GM19455 (cell line): ENCODE data around the gene ACP7.
"Not testable (repeated sequence)": the region's sequence is repeated elsewhere in the genome, so short reads cannot be mapped to it uniquely, and the experiment has no call there.

Experiments
- ATAC-seq: cut with Tn5 transposase; IDR thresholded peaks from one replicate; pipeline ENCODE4 v1.9.1; 2021; ENCODE audit not compliant: unreplicated experiment

The ACP7 gene, protein sequence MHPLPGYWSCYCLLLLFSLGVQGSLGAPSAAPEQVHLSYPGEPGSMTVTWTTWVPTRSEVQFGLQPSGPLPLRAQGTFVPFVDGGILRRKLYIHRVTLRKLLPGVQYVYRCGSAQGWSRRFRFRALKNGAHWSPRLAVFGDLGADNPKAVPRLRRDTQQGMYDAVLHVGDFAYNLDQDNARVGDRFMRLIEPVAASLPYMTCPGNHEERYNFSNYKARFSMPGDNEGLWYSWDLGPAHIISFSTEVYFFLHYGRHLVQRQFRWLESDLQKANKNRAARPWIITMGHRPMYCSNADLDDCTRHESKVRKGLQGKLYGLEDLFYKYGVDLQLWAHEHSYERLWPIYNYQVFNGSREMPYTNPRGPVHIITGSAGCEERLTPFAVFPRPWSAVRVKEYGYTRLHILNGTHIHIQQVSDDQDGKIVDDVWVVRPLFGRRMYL

DNA sequence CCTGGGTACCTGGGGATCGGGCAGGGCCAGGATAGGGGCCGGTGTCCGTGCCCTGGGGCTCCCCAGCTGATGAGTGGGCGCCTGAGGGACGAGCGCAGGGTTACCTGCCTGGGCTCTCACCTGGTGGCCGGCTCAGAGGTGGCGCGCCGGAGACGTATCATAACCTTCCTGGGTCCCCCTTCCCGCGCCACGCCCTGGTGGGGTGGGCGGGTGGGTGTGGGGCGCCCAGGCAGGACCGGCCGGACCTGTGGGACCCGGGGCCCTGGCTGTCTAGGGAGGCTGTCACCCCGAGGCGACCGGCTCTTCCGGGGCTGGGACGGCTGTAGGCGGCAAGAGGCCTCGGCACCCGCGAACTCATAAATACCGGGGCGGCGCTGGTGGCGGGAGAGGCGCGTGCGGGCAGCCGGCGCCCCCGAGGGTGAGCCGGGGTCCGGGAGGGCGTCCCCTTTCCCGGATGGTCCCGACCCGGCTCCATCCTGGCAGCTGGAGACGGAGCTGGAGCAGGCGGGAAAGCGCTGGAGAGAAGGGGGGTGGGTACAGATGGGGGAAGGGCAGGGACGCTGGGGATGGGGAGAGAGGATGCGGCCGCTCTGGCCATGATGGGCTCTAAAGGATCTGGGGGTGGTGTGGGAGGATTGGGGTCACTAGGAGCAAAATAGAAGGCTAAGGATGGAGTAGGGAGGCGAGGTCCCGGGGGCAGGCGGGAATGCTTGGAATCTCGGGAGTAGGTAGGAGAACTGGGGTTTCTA, at the start of gene ACP7:
Gene ACP7, plus strand, starts transcription at position 386 of the 749 bp plus-strand sequence. CDS start 902 bp downstream, outside the sequence.
- no peak for ATAC-seq

DNA sequence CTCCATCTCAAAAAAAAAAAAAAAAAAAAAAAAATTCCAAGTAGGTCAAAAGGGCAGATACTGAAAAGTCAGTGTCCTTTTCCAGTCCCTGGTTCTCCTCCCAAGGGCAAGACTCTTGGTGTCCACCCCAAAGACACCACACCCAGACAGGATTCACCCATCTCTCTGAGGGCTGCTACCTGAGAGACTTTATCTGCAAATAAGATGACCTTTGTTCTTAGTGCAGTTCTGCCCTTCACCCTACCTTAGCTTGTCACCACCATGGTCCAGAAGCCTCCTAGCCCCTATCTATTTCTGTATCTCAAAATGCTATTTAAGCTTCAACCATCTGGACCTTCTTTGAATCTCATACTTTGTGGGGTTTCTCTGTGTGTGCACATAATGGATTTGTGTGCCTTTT, 47.6 kb upstream of the ACP7 start:
- ATAC-seq, result no peak

DNA sequence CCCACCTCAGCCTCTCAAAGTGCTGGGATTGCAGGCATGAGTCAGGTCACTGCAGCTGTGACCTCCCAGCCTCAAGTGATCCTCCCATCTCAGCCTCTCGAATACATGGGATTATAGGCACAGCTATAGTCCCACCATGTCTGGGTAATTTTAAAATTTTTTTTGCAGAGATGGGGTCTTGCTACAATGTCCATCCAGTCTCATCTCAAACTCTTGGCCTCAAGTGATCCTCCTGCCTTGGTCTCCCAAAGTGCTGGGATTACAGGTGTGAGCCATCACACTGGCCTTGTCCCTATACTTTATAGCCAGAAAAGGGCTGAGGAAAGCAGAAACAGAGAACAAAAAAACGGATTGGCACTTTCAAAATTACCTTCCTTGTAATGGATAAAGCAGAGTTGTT, 47.0 kb upstream of the ACP7 start:
- no peak for ATAC-seq

DNA sequence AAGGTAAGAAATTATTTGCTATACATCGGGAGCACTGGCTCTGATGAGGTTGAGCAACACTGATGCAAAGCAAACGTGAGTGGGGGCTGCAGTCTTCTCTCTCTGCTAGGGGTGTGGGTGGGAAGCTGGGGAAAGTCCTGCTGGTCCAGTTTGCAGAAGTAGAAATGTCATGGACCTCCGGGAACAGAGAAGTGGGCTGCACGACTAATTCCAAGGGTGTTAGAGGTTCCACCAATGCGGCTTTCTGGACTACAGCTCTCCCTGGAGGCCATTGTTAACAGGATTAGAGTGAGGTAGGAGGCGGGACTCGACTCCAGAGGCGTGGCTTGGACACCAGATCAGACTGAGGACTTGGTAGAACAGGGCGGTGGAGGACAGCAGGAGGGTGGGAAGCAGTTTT, 46.1 kb upstream of the ACP7 start:
- no peak for ATAC-seq

DNA sequence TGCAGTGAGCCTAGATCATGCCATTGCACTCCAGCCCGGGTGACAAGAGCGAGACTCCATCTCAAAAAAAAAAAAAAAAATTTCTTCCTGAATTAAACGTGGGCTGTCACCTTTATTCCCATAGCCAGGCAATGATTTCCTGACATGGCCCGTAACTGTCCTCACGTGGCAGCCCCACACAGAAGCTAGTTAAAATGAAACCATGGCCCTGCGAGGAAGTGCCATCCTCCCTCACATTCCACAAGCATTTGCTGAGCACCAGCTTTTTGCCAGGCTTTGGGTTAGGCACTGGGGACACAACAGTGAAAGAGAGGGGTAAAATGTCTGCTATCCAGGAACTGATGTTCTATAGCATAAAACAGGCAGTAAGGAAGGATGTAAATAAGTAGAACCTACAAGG, 38.7 kb upstream of the ACP7 start:
- no peak for ATAC-seq

DNA sequence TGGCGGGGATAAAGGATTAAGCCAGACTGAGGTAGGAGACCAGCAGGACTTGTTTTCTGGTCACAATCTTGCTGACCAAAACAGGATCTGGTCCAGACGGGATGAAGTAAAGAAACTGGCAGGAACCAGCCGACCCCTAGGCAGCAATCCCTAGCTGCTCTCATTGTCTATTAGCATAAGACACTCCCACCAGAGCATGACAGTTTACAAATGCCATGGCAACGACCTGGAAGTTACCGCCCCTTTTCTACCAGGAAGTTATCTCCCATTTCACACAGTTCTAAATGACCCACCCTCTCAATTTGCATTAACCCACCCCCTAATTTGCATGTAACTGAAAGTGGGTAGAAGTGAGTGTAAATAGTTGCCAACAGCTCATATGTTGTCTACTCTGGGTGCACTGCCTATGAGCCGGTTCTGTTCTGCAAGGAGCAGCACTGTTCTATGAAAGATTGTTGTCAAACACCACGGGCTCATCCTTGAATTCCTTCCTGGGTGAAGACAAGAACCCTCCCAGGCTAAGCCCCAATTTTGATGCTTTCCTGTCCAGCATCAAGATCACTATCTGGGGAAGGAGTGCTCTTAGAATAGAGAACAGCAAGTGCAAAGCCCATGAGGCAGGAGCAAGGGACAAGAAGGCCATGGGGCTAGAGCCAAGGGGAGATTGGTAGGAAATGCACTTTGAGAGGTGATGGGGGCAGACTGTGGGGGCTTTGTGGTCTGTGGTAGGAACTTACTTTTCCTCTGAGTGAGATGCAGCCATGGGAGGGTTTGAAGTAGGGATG, 37.9 kb upstream of the ACP7 start:
- ATAC-seq, result no peak

DNA sequence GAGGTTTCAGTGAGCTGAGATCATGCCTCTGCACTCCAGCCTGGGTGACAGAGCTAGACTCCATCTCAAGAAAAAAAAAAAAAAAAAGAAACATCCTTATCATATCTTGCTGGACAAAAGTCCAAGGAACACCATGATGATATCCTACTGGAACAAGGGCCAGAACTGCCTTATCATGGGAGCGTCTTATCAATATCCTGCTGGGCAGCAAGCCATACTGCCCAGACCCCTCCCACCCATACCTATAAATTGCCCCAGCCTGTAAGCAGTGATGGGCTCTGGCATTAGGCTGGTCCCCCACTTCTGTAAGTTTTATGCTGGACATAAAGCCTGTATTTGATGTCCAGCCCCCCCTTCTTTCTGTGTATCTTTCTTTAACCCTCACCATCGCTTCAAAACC, 37.1 kb upstream of the ACP7 start:
- no peak for ATAC-seq

DNA sequence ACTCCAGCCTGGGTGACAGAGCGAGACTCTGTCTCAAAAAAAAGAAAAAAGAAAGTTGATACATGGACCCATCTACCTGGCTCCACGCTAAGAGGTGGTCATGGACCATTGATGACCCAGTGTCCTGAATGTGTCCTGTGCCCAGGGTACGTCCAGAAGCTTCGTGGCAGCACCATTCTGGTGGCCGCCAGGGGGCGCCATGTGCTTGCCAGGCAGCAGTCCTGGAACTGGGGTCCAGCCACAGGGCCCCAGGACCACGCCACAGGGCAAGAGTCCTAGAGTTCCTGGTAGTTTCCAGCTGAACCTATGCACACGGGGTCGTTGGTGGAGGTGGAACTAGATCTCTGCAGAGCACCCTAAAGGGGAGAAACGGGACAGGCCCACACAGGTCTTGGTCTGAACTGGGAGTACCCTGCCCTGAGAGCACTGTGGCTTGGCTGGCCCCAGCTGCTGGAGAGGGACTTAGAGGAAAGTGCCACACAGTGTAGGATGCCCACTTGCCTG, 31.9 kb upstream of the ACP7 start:
- no peak for ATAC-seq

DNA sequence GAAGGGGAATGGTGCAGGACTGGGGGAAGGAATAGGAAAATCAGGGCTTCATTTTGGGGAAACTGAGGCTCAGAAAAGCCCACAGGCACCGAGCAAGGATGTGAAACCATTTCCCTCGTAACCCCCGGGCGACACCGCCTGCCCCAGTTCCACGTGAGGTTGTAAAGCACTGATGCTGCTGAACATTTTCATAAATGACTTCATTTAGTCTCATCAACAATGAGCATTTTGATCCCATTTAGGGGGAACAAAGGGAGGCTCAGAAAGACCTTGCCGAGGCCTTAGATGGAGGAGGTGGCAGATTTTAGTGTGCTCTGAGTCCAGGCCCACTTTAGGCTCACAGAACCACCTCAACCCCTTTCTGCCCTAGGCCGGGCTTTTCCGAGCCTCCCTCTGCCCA, 31.3 kb upstream of the ACP7 start:
- no peak for ATAC-seq

DNA sequence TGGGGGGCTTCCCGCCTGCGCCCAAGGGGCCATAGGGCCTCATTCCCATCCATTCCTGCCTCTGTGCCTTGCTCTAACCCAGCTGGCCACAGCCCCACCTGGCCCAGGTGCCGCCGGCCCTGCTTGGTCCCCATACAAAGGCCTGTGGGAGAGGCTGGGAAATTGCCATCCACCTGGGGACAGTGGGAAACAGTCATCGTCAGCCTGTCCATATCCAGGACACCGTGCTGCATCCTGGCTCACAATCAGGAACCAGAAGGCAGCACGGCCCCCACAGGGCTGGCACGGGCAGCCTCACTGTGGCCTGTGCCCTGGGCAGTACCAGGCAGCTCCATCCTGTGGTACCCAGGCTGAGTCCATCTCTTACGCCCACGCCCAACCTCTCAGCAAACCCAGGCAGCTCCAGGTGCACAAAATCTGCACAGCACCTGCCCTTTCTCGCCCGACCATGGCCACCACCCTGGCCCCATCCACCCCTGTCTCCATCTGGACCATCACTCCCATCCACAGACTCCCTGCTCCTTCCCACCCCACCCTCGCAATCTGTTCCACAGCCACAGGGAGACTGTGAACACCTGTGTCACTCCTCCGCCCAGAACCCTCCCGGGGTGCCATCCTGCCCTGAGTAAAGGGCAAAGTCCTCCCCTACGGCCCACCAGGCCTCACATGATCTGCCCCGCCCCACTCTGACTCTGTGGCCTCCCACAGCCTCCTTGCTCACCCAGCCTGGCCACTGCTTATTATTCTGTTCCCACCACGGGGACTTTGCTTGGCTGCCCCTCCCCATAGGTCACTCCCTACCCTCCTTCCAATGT, 30.7 kb upstream of the ACP7 start:
- ATAC-seq, result no peak

DNA sequence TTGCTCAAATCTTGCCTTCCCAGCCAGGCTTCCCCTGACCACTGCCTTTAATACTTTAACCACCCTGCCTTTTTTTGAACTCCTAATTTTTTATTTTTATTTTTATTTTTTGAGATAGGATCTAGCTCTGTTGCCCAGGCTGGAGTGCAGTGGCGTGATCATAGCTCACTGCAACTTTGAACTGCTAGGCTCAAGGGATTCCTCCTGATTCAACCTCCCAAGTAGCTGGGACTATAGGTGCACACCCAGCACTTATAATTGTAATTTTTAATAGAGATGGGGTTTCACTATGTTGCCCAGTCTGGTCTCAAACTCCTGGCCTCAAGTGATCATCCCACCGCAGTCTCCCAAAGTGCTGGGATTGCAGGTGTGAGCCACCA, 30.1 kb upstream of the ACP7 start:
- ATAC-seq, result no peak

DNA sequence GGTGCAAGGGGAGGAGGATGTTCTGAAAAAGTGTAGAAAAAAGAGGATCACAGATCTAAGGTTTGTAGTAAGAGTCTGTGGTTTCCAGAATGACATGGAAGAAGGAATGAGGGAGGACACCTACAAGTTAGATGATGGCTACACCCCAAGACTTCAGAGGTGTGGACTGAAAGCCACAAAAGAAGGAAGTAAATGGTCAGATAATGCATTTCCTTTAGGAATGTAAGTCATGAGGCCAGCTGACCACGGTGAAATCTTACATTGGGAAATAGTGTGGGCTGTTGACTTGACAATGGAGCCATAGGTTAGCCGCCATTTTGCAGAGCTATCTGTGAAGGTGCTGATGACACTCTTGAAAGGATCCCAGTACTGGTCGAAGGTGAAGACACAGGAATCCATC, 26.6 kb upstream of the ACP7 start:
- ATAC-seq, result no peak

DNA sequence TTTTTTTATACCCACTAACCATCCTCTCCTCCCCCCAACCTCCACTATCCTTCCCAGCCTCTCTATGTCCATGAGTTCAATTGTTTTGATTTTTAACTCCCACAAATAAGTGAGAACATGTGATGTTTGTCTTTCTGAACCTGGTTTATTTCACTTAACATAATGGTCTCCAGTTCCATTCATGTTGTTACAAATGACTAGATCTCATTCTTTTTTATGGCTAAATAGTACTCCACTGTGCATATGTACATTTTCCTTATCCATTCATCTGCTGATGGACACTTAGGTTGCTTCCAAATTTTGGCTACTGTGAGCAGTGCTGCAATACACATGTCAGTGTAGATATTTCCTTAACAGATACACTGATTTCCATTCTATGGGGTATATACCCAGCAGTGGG, 24.9 kb upstream of the ACP7 start:
- ATAC-seq, result no peak

DNA sequence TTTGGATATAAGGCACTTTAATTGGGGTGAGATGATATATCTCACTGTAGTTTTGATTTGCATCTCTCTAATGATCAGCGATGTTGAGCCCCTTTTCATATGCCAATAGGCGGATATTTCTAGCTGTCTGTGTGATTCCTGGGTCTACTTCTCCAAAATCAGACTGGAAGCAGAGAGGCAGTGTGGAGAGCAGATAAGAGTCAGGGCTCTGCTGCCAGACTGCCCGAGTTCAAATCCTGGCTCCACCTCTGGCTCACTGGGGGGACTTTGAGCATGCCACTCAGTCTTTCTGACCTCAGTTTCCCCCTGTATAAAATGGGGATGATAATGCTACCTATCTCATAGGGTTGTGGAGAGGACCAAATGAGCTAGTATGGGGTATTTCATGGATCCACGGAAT, 24.0 kb upstream of the ACP7 start:
- no peak for ATAC-seq

DNA sequence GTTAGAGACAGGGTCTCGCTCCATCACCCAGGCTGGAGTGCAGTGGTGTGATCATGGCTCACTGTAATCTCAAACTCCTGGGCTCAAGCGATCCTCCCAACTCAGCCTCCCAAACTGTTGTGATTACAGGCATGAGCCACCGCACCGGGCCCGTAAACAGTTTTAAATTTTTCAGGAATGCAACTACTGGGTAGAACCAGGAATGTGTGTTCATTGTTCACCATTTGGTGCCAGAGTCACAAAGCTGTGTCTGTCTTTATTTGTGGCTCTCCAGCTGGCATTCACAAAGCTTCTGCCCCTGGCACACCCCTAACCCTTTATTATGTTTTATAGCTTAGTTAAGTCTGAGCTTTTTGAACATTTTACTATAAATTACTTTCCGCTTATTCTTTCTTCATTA, 19.8 kb upstream of the ACP7 start:
- no peak for ATAC-seq

DNA sequence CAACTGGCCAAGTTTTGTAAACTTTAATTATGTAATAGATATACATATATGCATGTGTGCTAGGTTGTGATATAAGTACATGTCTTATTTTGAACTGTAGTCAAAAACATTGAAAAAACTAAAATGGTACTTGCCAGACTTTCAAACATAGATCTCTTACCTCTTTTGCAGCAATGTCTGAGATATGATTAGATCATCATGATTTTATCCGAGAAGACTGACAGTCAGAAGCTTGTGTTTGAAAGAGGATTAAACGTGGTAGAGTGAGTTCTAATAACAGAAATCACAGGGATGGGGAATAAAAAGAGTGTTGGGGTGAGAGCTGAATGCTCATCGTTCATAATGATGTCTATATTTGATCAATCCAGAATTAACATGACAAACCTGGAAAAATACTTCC, 18.2 kb upstream of the ACP7 start:
- ATAC-seq, result no peak

DNA sequence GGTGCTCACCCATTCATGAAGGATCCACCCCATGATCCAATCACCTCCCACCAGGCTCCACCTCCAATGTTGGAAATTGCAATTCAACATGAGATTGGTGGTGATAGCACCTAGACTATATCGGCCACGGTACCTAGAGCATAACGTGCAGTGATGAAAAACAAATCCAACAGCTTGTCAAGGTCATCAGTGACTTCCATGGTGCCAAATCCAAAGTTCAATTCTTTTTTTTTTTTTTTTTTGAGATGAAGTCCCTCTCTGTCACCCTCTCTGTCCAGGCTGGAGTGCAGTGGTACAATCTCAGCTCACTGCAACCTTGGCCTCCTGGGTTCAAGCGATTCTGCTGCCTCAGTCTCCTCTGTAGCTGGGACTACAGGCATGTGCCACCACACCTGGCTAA, 17.1 kb upstream of the ACP7 start:
- no peak for ATAC-seq

DNA sequence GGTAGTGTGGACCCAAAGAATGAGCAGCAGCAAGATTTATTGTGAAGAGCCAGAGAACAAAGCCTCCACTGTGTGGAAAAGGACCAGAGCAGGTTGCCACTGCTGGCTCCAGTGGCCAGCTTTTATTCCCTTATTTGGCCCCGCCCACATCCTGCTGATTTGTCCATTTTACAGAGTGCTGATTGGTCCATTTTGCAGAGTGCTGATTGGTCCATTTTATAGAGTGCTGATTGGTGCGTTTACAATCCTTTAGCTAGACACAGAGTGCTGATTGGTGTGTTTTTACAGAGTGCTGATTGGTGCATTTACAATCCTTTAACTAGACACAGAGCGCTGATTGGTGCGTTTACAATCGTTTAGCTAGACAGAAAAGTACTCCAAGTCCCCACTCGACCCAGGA, 15.9 kb upstream of the ACP7 start:
- not testable (repeated sequence) for ATAC-seq

DNA sequence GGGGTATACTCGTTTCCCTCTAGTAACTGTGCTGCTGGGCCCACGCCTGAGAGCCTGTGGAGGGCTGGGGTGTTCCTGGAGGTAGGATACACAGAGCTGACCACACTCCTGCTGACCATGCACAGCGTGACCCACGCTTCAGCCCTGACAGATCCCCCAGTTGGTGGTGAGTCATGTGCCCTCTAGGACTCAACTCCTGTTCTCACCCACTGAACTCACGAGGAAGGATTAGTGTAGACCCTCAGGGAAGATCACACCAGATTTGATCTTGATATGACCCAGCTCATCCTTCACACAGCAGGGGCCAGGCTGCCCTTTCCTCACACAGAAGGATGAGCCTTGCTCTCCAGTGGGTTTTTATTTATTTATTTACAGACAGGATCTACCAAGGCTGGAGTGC, 13.3 kb upstream of the ACP7 start:
- no peak for ATAC-seq

DNA sequence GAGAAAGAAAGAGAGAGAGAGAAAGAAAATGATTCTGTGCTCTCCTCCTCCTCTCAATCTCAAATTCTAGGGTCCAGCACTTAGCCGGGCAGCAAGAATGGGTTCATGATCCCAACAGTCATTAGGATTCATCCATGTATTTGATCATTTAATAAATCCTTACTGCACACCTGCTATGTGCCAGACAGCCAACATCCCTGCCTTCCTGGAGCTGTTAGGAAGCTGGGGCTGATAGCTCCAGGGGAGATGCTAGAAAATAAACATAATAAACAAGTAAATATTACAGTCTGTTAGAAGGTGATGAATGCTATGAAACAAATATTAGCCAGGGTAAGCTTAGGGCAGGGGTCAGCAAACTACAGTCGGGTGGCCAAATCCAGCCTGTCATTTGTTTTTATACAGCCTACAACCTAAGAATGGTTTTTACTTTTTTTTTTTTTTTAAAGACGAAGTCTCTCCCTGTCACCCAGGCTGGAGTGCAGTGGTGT, 9.9 kb upstream of the ACP7 start:
- no peak for ATAC-seq

DNA sequence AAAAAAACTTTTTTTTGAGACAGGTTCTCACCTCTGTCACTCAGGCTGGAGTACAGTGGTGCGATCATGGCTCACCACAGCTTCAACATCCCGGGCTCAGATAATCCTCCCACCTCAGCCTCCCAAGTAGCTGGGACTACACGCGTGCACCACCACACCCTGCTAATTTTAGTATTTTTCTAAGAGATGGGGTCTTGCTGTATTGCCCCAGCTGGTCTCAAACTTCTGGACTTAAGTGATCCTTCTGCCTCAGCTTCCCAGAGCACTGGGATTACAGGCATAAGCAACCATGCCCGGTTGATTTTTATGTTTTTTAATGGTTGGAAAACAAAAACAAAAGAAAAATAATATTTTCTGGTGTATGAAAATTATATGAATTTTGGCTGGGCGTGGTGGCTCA, 9.2 kb upstream of the ACP7 start:
- no peak for ATAC-seq
